ENCODE results near the gene DHX40. TPM values are rescaled to one million over a fixed set of nuclear protein-coding genes. Genes with fewer than 3 reads are reported as not detected.
"Not testable (repeated sequence)": the region's sequence is repeated elsewhere in the genome, so short reads cannot be mapped to it uniquely, and the experiment has no call there.

The DHX40 gene
- total RNA-seq, 1 donor from 2014 or later = 30.0 TPM

DNA sequence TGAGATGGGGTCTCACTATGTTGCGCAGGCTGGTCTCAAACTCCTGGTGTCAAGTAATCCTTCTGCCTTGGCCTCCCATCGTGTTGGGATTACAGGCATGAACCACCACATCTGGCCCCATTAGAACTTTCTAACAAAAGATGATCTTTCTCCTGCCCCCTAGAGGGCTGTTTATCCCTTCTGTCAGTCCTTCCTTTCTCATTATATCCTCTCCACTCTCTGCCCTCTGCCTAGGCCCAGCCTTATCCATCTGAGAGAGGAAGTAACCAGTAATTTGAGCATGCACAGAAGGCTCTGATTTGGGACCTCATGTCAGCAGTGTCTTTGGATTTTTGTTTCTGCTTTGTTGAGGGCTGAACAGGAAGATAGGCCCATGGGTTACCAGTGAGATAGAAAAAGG lies 4.4 kb upstream of the DHX40 start:
- Mint-ChIP-seq H3K4me1 (ENCODE audit: low read depth) (peaks cover 7% of the 10 kb centered on the region), H3K36me3 (ENCODE audit: low read depth) (peaks cover 2% of the 10 kb centered on the region), H3K27ac (ENCODE audit: unreplicated experiment) (no peak overlapping the region), H3K27me3 (ENCODE audit: low read depth) (no peaks in the 10 kb centered on the region), H3K4me3 (ENCODE audit: unreplicated experiment) (no peak overlapping the region), H3K9me3 (ENCODE audit: low read depth) (no peaks in the 10 kb centered on the region)
- TF ChIP-seq, protein P1, sequence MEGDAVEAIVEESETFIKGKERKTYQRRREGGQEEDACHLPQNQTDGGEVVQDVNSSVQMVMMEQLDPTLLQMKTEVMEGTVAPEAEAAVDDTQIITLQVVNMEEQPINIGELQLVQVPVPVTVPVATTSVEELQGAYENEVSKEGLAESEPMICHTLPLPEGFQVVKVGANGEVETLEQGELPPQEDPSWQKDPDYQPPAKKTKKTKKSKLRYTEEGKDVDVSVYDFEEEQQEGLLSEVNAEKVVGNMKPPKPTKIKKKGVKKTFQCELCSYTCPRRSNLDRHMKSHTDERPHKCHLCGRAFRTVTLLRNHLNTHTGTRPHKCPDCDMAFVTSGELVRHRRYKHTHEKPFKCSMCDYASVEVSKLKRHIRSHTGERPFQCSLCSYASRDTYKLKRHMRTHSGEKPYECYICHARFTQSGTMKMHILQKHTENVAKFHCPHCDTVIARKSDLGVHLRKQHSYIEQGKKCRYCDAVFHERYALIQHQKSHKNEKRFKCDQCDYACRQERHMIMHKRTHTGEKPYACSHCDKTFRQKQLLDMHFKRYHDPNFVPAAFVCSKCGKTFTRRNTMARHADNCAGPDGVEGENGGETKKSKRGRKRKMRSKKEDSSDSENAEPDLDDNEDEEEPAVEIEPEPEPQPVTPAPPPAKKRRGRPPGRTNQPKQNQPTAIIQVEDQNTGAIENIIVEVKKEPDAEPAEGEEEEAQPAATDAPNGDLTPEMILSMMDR (IDR thresholded peaks at IDR 0.05) = peak; percentile 54
- DNase-seq (ENCODE audit: low spot score) = no peak

DNA sequence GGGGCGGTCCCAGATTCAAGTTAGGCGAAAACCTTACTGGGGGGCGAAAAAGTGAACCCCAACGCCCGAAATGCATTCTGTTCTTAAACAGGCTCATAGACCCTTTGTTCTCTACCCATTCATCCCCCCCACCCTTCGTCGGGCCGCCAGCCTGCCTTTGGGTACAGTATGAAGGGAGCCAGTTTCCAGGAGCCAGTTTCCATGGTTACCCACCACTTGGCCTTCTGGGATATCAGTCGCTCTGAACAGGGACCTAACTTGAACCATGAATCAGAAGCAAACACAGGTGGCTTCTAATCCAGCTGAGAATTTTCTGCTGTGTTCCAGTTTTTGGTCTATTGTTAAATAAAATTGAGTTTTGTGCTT lies 532 bp downstream of the DHX40 start:
- TF ChIP-seq, protein P1 (IDR thresholded peaks at IDR 0.05) = no peak
- DNase-seq (ENCODE audit: low spot score) = no peak
- H3K27me3 Mint-ChIP-seq (ENCODE audit: low read depth) = no peaks in the 10 kb centered on the region
- H3K4me1 Mint-ChIP-seq (ENCODE audit: low read depth) = peaks cover 15% of the 10 kb centered on the region
- peak overlapping the region; percentile 98 for H3K27ac Mint-ChIP-seq (ENCODE audit: unreplicated experiment)
- H3K9me3 Mint-ChIP-seq (ENCODE audit: low read depth) = no peaks in the 10 kb centered on the region
- H3K36me3 Mint-ChIP-seq (ENCODE audit: low read depth) = peaks cover 5% of the 10 kb centered on the region
- peak overlapping the region; percentile 100 for H3K4me3 Mint-ChIP-seq (ENCODE audit: unreplicated experiment)

GRCh38 chr17:59569151-59569550 lies 3.7 kb downstream of the DHX40 start:
- H3K4me1 Mint-ChIP-seq (ENCODE audit: low read depth) = peaks cover 15% of the 10 kb centered on the region
- H3K27me3 Mint-ChIP-seq (ENCODE audit: low read depth); H3K4me3 Mint-ChIP-seq (ENCODE audit: unreplicated experiment); DNase-seq (ENCODE audit: low spot score); H3K36me3 Mint-ChIP-seq (ENCODE audit: low read depth); H3K9me3 Mint-ChIP-seq (ENCODE audit: low read depth); H3K27ac Mint-ChIP-seq (ENCODE audit: unreplicated experiment): not testable (repeated sequence)

GRCh38 chr17:59572301-59572924 lies 7.0 kb downstream of the DHX40 start:
- Mint-ChIP-seq H3K4me1 (ENCODE audit: low read depth) (no peaks in the 10 kb centered on the region), H3K27ac (ENCODE audit: unreplicated experiment) (no peak overlapping the region)
- DNase-seq (ENCODE audit: low spot score) = no peak

DNA sequence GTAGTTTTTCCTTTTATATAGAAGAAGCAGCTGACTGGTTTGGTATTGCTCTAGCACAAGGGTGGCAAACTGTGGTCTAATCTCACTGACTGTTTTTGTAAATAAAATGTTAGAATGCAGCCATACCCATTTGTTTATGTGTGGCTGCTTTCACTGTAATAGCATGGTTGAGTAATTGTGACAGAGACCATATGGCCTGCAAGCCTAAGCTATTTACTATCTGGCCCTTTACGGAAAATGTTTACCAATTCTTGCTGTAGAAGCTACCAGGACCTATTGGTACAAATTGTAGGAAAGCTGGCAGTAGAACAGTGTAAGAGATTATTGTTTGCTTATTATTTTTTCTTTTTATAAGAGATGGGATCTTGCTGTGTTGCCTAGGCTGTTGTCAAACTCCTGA lies 18.8 kb downstream of the DHX40 start:
- not testable (repeated sequence) for DNase-seq (ENCODE audit: low spot score); H3K27me3 Mint-ChIP-seq (ENCODE audit: low read depth); H3K27ac Mint-ChIP-seq (ENCODE audit: unreplicated experiment); H3K9me3 Mint-ChIP-seq (ENCODE audit: low read depth); H3K36me3 Mint-ChIP-seq (ENCODE audit: low read depth); H3K4me3 Mint-ChIP-seq (ENCODE audit: unreplicated experiment); H3K4me1 Mint-ChIP-seq (ENCODE audit: low read depth)

More at GRCh38 chr17:59572301-59572924, 7.0 kb downstream of the DHX40 start:
- peaks cover 5% of the 10 kb centered on the region for H3K36me3 Mint-ChIP-seq (ENCODE audit: low read depth)
- no peak overlapping the region for H3K4me3 Mint-ChIP-seq (ENCODE audit: unreplicated experiment)
- TF ChIP-seq, protein P1 (IDR thresholded peaks at IDR 0.05) = no peak
- no peaks in the 10 kb centered on the region for H3K27me3 Mint-ChIP-seq (ENCODE audit: low read depth)
- no peaks in the 10 kb centered on the region for H3K9me3 Mint-ChIP-seq (ENCODE audit: low read depth)

GRCh38 chr17:59600169-59600568 lies 34.8 kb downstream of the DHX40 start:
- peaks cover 22% of the 10 kb centered on the region for H3K36me3 Mint-ChIP-seq (ENCODE audit: low read depth)
- H3K9me3 Mint-ChIP-seq (ENCODE audit: low read depth) = no peaks in the 10 kb centered on the region
- DNase-seq (ENCODE audit: low spot score) = no peak
- TF ChIP-seq, protein P1 (IDR thresholded peaks at IDR 0.05) = no peak
- no peaks in the 10 kb centered on the region for H3K4me1 Mint-ChIP-seq (ENCODE audit: low read depth)
- no peak overlapping the region for H3K27ac Mint-ChIP-seq (ENCODE audit: unreplicated experiment)
- H3K4me3 Mint-ChIP-seq (ENCODE audit: unreplicated experiment) = no peak overlapping the region
- H3K27me3 Mint-ChIP-seq (ENCODE audit: low read depth) = no peaks in the 10 kb centered on the region
